Lower lobe of right lung (tissue), 2 donors: Measurements from ENCODE around the gene LURAP1L. TPM values are rescaled to one million over a fixed set of nuclear protein-coding genes. Genes with fewer than 3 reads are reported as not detected.

Source experiments
- ATAC-seq, 2 donors: fragments of 200-7000 bp; cut with Tn5 transposase; one replicate each; pipeline ENCODE4 v1.9.1; 2020 to 2022; ENCODE audit warnings: mild to moderate bottlenecking in 2 of 2, moderate library complexity in 2 of 2
- DNase-seq: peaks from one replicate; pipeline ENCODE4 v3.0.0-alpha.2; 2020
- H3K27ac ChIP-seq: fragments of 200-600 bp; one replicate; pipeline ENCODE4 v1.8.0; 2022
- H3K27me3 ChIP-seq: fragments of 200-600 bp; one replicate; pipeline ENCODE4 v1.8.0; 2022; ENCODE audit warnings: low read depth
- H3K36me3 ChIP-seq: fragments of 200-600 bp; one replicate; pipeline ENCODE4 v1.8.0; 2022; ENCODE audit warnings: mild to moderate bottlenecking
- H3K4me1 ChIP-seq: fragments of 200-600 bp; one replicate; pipeline ENCODE4 v1.8.0; 2022
- H3K4me3 ChIP-seq: fragments of 200-600 bp; one replicate; pipeline ENCODE4 v1.8.0; 2022; ENCODE audit warnings: mild to moderate bottlenecking
- H3K9me3 ChIP-seq: fragments of 200-600 bp; one replicate; pipeline ENCODE4 v1.8.0; 2022
- intact Hi-C: fragments of 100-400 bp; cut with DNase I; formaldehyde crosslinking; loops from one replicate; pipeline ENCODE4 v1.11.0; 2022
- total RNA-seq: library from RNA; stranded (reverse); fragmentation: NEBNext Ultra II Directional; extraction: Animal tissue kit (Norgen Biotek cat#: 25700); gene quantifications from one replicate; pipeline ENCODE4 v1.2.1, GENCODE V29; 2021
- TF ChIP-seq, protein P1 (sequence below): fragments of 200-600 bp; IDR thresholded peaks from one replicate; pipeline ENCODE4 v1.8.0; 2022; ENCODE audit warnings: antibody characterized with exemption, mild to moderate bottlenecking
- donor health status: DM: no; HTN: yes; CAD: no; lungs with severe emphysema.

LURAP1L gene
- total RNA-seq, 1 donor from 2014 or later, result 29.2 TPM

GRCh38 chr9:12776513-12777055, 1.8 kb downstream of the LURAP1L start:
- Histone ChIP-seq H3K27me3 (peaks cover 6% of the 10 kb centered on the region), H3K27ac (peak overlapping the region; percentile 88), H3K36me3 (no peaks in the 10 kb centered on the region), H3K4me1 (no peaks in the 10 kb centered on the region), H3K9me3 (no peaks in the 10 kb centered on the region), H3K4me3 (peak overlapping the region; percentile 76)
- intact Hi-C loops, result no loop called here
- peak; percentile 84 for DNase-seq
- TF ChIP-seq, protein P1, sequence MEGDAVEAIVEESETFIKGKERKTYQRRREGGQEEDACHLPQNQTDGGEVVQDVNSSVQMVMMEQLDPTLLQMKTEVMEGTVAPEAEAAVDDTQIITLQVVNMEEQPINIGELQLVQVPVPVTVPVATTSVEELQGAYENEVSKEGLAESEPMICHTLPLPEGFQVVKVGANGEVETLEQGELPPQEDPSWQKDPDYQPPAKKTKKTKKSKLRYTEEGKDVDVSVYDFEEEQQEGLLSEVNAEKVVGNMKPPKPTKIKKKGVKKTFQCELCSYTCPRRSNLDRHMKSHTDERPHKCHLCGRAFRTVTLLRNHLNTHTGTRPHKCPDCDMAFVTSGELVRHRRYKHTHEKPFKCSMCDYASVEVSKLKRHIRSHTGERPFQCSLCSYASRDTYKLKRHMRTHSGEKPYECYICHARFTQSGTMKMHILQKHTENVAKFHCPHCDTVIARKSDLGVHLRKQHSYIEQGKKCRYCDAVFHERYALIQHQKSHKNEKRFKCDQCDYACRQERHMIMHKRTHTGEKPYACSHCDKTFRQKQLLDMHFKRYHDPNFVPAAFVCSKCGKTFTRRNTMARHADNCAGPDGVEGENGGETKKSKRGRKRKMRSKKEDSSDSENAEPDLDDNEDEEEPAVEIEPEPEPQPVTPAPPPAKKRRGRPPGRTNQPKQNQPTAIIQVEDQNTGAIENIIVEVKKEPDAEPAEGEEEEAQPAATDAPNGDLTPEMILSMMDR, result no peak
- ATAC-seq, result peak in 1 of 2 donors; percentile 1

- H3K4me1 ChIP-seq, result no peaks in the 10 kb centered on the region
- DNase-seq (no peak), ATAC-seq (no peak)
- H3K27ac ChIP-seq, result peak overlapping the region; percentile 88
- H3K36me3 ChIP-seq, result no peaks in the 10 kb centered on the region
- peak overlapping the region; percentile 76 for H3K4me3 ChIP-seq
- TF ChIP-seq, protein P1, result no peak
- intact Hi-C loops, result no loop called here
- H3K27me3 ChIP-seq, result peaks cover 6% of the 10 kb centered on the region
- no peaks in the 10 kb centered on the region for H3K9me3 ChIP-seq
These were observed 2.6 kb downstream of the LURAP1L start for GRCh38 chr9:12777121-12778022.

GRCh38 chr9:12778389-12778788, 3.6 kb downstream of the LURAP1L start:
- no peak for DNase-seq
- intact Hi-C loops, result no loop called here
- H3K36me3 ChIP-seq, result no peaks in the 10 kb centered on the region
- peaks cover 5% of the 10 kb centered on the region for H3K9me3 ChIP-seq
- TF ChIP-seq, protein P1, result no peak
- ATAC-seq, result no peak
- no peaks in the 10 kb centered on the region for H3K4me1 ChIP-seq
- H3K27me3 ChIP-seq, result peaks cover 6% of the 10 kb centered on the region
- H3K4me3 ChIP-seq, result peak overlapping the region; percentile 76
- H3K27ac ChIP-seq, result peak overlapping the region; percentile 7

DNA sequence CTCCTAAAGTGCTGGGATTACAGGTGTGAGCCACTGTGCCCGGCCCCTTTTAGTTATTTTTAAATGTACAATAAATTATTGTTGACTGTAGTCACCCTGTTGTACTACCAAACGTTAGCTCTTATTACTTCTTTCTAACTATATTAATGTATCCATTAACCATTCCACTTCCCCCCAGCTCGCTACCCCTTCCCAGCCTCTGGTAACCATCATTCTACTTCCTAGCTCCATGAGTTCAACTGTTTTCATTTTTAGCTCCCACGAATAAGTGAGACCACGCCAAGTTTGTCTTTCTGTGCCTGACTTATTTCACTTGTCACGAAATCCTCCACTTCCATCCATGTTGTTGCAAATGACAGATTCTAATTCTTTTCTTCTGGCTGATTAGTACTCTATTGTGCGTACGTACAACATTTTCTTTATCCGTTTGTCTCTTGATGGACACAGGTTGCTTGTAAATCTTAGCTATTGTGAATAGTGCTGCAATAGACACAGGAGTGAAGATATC, 6.5 kb downstream of the LURAP1L start:
- no peaks in the 10 kb centered on the region for H3K36me3 ChIP-seq
- ATAC-seq, result no peak

DNA sequence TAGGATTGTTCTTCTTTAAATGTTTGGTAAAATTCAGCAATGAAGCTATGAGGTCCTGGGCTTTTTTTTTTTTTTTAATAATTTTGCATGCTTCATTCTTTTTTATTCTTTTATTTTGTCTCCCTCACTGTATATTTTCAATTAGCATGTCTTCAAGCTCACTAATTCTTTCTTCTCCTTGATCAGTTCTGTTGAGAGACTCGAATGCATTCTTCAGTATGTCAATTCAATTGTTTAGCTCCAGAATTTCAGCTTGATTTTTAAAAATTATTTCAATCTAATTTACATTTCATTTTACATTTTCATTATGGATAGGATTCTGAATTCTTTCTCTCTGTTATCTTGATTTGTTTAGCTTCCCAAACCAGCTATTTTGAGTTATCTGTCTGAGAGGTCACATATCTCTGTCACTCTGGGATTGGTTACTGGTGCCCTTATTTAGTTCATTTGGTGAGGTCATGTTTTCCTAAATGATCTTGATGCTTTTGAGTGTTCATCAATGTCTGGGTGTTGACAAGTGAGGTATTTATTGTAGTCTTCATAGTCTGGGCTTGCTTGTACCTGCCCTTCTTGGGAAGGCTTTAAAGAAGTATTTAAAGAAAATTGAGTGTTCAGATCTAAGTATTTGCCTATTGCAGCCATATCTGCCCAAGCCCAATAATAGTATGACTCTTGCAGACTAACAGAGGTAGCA, 9.1 kb downstream of the LURAP1L start:
- intact Hi-C loops, result no loop called here
- ATAC-seq (no peak), DNase-seq (no peak)
- no peak overlapping the region for H3K4me3 ChIP-seq
- H3K36me3 ChIP-seq, result no peaks in the 10 kb centered on the region
- H3K27ac ChIP-seq, result peak overlapping the region; percentile 84
- H3K9me3 ChIP-seq, result peaks cover 6% of the 10 kb centered on the region
- TF ChIP-seq, protein P1, result no peak
- H3K27me3 ChIP-seq, result no peaks in the 10 kb centered on the region
- H3K4me1 ChIP-seq, result peaks cover 16% of the 10 kb centered on the region

More for the DNA sequence above, 6.5 kb downstream of the LURAP1L start:
- intact Hi-C loops, result no loop called here
- H3K4me3 ChIP-seq, result no peak overlapping the region
- H3K4me1 ChIP-seq, result peaks cover 16% of the 10 kb centered on the region
- TF ChIP-seq, protein P1, result no peak
- DNase-seq, result no peak
- H3K27me3 ChIP-seq, result no peaks in the 10 kb centered on the region
- no peak overlapping the region for H3K27ac ChIP-seq
- H3K9me3 ChIP-seq, result peaks cover 6% of the 10 kb centered on the region
